GM21576 (cell line): Measurements from ENCODE around the gene RABAC1.
"Not testable (repeated sequence)": the region's sequence is repeated elsewhere in the genome, so short reads cannot be mapped to it uniquely, and the experiment has no call there.

ENCODE experiments used
- ATAC-seq: cut with Tn5 transposase; IDR thresholded peaks from one replicate; pipeline ENCODE4 v1.9.1; 2021; ENCODE audit warnings: mild to moderate bottlenecking, moderate library complexity; ENCODE audit not compliant: unreplicated experiment

Gene RABAC1

GRCh38 chr19:41918095-41918494 lies 41.0 kb downstream of the RABAC1 start:
- ATAC-seq: no peak

GRCh38 chr19:41917676-41918075 lies 41.4 kb downstream of the RABAC1 start:
- no peak for ATAC-seq

DNA sequence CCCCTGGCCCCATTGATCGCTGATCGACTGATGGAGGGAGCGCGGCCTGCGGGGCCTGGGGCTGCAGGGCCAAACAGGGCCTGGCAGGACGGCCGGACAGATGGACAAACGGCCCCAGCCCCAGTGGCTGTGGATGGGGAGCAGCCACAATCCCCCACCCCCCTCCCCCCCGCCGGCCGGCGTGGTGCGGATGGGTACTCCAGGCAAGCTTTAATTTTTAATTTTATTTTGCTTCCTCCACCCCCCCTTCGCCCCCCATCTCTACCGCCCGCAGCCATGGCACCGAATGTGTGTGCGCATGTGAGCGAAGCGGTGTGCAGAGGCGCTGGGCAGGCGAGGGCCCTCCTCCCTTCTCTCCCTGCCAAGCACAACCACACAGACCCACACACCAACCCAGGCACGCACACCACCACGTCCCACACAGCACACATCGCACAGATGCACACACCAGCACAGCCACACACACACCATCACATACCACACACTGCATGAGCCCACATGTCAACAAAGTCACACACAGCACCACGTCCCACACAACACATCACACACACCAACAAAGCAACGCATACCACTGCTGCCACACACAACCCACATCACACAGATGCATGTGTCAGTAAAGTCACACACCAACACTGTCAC lies 43.2 kb downstream of the RABAC1 start:
- ATAC-seq: no peak

- ATAC-seq: no peak
Measured at GRCh38 chr19:41915021-41915775, 43.9 kb downstream of the RABAC1 start.

- ATAC-seq: not testable (repeated sequence)
Measured at GRCh38 chr19:41914424-41914834, 44.7 kb downstream of the RABAC1 start.

DNA sequence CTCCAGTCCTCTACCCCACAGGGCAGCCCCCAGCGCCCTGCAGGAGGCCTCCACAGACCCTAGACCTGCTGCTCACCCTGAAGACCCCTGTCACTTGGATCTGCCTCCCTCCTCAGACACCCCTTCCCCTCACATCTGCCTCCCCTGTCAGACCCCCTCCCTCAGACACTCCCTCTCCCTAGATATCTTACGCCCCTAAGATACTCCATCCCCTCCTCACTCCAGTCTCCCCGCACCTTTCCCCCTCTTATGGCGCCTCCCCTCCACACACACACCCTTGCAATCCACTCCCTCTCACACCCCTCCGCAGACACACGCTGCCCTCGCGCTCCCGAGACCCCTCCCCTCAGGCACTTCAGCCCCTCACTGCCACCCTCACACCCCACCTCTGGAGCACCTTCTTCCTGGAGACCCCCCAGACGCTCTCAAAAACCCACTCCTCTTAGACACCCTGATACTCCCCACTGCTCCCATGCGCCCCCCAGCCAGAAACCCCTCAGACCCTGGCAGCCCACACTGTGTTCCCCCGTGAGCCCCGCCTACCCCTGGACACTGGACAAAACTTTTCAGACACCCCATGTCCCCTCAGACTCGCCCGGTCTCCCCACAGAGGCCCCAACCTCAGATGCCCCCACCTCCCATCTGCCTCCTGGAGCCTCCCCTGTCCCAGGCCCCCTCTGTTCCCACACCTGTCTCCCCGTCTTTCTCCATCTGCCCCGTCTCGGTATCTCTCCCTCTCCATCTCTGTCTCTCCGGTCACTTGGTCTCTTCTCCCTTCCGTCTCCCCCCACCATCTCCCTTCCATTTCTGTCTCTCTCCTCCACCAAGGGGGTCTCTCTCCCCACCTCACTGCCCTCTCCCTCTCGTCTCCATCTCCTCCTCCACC lies 45.3 kb downstream of the RABAC1 start:
- no peak for ATAC-seq

DNA sequence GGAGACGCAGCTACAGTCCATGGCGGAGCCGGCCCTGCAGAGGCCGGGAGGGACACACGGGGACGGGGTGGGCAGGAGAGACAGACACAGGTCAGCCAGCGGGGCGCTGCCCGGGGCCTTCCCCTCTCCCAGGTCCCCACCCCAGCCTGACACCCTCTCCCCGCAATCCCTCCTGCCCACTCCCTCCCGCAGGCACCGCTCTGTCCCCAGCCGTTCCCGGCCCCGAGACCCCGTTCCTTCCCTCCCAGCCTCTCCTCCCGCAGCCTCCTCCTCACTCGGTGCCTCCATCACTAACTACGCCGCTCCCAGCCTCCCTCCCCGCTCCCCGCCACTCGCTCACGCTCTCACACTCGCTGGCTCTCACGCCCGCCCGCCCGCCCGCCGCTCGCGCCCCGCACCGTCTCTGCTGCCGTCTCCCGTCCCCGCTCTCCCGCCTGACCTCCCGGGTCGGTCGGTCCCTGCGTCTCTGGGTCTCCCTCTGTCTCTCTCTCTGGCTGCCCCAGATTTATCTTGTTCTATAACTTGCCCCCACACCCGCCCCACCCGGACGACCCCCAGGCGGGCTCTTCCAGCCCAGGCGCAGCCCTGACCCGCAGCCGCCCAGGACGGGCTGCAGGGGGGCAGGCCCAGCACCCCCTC lies 46.1 kb downstream of the RABAC1 start:
- ATAC-seq: no peak

- ATAC-seq: no peak
Measured at GRCh38 chr19:41911889-41912731, 47.0 kb downstream of the RABAC1 start.

DNA sequence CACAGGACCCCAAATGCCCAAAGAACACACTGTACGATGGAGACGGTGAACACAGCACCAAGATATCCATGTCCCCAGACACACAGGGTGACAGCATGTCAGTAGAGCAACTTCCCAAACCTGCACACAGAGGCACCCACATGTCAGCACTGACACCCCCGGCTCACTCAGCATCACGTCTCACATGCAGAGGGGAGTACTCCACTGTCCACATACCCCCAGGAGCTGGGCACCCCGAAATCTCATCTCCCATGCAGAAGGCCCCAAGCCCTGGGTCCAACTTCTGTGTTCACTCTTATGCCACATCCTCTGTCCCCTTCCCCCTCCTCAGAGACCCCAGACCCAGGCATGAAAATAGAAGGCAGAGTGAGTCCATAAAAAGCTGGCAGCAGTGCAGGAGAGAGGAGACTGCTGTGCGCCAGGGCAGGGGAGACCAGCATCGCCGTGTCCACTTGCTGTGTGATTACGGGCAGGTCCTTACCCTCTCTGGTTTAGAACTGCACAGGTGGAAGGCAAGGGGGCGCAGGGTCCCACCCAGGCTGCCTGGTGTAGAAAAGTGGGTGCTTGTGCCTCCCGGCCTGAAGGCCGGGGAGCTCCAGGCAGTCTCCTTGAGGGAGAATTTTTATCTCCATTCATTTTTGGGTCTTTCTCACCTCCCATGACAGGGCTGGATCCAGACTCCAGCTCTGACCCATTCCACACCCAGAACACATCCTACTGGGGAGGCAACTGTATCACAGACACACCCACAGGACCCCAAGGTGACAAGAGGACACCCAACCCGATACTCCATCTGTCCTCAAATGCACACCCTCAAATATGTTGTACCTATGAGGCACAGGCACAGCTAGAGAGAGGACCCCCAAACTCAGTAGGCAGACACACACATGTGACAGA lies 47.9 kb downstream of the RABAC1 start:
- no peak for ATAC-seq

GRCh38 chr19:41910240-41910991 lies 48.7 kb downstream of the RABAC1 start:
- no peak for ATAC-seq

DNA sequence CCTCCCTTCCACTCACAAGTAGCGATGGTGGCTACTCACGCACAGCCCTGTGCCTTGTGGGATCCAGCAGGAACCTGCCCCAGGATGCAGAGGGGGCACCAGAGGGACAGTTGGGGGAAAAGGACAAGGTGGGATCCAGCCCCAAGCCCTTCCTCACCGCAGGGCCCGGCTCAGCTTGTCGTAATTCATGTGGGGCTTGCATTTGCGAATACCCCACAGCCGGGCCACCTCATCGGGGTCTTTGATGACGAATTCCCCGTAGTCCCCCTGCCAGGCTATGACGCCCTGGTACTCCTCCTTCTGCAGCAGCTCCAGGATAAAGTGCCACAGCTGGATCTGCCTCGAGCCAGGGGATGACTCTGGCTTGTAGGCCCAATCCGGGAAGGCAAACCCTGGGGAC lies 49.4 kb downstream of the RABAC1 start:
- no peak for ATAC-seq

DNA sequence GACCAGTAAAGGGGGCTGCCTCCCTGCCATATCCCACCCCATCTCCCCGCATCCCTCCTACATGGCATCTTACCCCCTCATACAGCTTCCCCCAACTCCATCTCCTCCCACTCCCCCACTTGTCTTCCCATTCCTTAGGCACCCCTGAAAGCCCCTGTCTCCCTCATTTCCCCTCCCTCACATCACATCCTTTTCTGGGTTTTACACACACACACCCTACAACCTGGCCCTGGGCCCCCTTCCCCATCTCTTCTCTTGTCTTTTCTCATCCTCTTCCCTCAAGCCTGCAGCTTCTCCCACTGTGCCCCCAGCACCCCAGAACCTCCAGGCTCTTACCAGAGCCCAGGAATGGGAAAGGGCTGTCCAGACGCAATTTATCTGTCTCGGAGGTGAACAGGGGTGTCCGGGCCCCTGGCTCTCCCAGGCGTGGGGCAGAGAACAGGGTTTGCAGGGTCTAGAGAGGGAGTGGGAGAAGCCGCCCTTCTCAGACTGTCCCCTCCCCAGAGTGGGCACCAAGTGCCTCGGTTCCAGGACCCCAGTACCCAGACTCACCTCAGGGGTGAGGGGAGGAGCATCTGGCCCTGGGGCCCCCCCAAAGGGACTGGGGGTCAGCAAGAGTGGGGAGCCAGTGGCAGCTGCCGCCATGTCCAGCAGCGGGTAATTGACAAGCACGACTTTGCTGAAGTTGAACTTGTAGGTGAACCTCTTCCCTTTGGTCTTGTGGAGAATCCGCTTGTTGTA lies 50.2 kb downstream of the RABAC1 start:
- ATAC-seq: no peak

DNA sequence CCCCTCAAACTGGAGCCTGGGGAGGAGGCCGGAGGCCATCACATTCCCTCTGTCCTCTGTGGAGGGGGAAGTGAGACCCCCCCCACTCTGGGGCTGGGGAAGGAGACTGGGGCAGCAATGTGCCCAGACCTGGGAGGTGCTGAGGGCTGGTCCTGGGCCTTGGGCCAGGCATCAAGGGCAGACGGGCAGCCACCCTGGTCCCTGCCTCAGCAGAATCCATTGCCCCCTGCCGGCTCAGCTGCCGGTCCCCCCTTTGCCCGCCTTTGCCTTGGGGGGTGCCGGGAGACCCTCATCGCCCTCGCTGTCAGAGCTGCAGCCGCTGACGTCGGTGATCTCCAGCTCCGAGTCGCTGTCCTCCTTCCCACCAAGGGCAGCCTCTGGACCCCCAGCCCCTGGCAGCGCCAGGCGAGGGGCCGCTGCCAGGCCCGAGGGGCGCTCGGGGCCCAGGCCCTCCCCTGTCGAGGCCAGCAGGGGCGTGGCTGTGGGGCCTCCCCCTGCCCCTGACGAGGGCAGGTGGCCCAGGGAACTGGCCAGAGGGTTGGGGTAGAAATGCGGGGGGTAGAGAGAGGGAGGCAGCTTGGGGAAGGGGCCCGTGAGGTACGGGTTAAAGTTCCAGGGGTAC lies 51.0 kb downstream of the RABAC1 start:
- ATAC-seq: no peak

DNA sequence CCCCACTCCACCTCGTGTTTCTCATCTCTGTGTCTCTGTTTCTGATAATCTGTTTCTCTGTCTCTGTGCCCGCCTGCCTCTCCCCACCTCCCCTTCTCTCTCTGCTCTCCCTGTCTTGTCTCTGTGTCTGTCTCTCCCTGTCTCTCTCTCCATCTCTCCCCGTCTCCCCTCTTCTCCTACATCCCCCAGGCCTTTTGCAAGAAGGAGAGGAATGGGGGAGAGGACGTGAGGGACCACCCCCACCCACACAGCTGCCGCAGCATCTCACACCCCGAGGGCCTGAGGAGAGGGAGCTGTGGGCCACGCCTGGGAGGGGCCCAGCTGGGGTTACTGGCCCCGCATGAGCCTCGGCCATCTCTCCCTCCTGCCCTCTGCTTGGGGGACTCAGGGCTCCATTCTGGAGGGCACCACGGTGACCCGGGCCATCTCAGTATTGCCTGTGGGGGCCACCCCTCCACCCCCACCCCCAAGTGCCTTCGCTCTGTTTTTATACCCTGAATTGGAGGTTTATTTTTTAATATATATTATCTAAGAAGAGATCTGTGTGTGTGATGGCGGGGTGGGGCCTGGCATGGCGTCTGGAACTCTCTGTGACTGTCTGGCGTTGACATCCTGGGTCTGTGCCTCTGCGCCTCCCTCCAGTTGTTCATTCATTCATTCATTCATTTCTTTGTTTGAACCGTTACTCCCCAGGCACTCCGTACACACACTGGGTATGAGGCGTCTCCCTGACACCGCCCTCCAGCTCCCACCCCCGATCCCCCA lies 52.0 kb downstream of the RABAC1 start:
- ATAC-seq: no peak
